Measurements from ENCODE around the gene HOXB5.

HOXB5 gene

GRCh38 chr17:48588074-48588415 lies 5.5 kb downstream of the HOXB5 start:
- FAIRE-seq: no peak

DNA sequence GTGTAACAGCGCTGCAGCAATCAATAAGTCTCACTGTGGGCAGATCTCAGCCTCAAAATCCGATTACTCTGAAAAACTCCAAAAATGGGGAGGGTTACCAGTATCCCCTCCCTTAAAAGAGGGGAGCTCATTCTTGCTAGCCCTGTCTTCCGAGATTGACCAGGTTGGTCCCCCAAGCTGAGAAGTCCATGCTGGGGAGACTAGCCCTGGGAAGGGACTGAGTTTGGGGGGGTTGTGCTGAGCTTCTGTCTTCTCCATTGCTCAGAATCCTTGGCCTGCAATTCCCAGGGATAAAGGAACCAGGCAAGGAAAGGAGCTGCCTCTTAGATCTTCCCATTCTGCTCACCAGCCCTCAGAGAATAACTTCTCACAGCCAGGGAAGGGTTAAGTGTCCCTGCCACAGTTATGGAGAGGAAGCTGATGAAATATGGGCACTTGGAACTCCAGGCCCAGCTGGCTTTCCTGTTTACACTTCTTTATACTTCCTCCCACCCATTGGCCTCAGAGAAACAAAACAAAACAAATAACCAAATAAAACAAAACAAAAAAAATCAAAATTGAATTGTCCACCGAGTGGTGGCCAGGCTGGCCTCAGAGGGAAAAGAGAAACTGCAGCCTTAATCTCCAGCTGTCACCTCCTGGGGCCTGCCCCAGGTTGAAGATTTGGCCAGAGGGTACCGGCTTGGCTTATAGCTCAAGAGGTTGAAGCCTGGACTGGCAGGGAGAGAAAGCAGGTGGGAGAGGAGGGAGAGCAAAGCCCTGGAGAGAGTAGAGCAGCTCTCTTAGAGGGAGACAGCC lies 6.1 kb downstream of the HOXB5 start:
- FAIRE-seq: peak; percentile 64

GRCh38 chr17:48586355-48587258 lies 7.0 kb downstream of the HOXB5 start:
- FAIRE-seq: no peak

DNA sequence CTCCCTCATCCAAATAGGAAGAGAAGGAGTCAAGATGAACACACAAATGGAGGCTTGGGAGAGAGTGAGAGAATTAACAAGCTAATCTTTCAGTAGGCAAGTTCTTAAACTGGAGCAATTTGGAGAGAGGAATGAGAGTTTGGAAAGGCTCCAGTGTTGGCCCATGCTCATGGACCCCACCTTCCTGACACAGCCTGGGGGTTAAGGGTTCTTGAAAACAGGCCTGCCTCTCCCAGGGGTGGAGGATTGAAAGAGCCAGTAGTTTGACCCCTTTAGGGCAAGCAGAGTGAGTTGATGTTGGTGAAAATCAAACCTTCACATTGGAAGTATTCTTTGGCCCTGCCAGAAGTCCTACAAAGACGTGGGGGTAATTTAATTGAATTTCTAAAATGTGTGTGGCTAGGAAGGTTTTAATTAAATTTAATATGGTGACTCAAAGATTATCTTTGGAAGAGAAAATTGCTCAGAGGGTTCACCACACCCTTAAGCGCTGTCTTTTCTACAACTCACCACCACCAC lies 9.3 kb downstream of the HOXB5 start:
- FAIRE-seq: no peak

- peak; percentile 46 for FAIRE-seq
Measured at GRCh38 chr17:48583708-48584222, 9.8 kb downstream of the HOXB5 start.

- no peak for FAIRE-seq
Measured at GRCh38 chr17:48582750-48583069, 10.9 kb downstream of the HOXB5 start.

GRCh38 chr17:48579760-48580554 lies 13.6 kb downstream of the HOXB5 start:
- peak; percentile 27 for FAIRE-seq

GRCh38 chr17:48579471-48579759 lies 14.2 kb downstream of the HOXB5 start:
- FAIRE-seq: peak; percentile 11

- no peak for FAIRE-seq
Measured at GRCh38 chr17:48578616-48579470, 14.7 kb downstream of the HOXB5 start.

DNA sequence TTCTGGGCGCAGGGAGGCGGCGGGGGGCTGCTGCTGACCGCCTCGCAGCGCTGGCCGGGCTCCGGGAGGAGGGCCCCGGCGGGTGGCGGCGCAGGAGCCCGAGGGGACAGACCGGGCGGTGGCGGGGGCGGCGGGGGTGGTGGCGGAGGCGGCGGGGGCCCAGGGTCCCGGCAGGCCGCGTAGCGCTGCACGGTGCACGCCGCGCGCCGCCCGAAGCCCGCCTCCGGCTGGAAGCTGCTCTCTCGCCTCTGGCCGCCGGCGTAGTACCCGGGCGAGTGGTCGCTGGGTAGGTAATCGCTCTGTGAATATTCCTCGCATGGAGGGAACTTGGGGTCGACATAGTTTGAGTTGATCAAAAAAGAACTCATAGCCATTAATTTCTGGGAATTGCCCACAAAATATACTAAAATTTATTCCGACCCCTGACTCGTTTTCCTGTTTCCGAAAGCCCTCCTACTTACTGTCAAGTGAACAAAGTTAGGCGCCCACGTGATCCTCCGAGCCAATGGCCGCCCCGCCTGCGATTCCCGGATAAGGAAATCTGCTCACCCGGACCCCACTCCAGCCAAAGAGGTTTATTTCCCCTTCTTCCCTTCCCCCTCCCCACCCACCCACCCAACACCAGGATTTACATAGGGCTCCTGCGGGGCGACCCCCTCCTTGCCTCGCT lies 15.5 kb downstream of the HOXB5 start, which contains the start of gene HOXB4:
HOXB4 (minus strand) TSS at position 405 of the 670 bp plus-strand sequence; CDS start at position 374, 31 bp downstream.
- FAIRE-seq: peak; percentile 74

DNA sequence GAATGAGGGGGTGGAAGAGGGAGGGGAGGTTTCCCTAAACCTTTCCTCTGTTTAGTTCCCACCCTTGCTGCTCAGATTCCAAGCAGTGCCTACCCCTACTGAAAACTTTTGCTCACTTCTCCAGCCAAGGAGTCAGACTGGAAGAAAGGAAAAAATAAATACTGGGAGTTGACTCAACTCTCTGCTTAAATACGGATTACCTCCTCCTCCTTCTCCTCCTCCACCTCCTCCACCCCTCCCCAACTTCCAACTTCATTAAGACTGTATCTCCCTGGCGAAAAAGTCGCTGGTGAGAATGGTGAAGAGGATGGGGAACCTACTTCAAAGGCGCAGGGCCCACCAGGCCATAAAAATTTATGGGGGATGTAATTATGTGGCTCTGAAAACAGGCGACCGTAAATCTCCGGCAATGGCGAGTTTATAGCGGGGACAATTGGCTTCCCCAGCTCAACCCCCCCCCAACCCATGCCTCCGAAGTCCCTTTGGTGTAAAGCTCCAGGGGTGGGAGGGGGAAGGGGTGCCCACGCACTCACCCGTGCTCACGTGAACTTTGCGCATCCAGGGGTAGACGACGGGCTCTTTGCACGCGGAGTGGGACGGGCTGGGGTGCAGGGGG lies 16.1 kb downstream of the HOXB5 start:
- FAIRE-seq: peak; percentile 78

GRCh38 chr17:48576479-48577309 lies 16.9 kb downstream of the HOXB5 start:
- FAIRE-seq: peak; percentile 3

DNA sequence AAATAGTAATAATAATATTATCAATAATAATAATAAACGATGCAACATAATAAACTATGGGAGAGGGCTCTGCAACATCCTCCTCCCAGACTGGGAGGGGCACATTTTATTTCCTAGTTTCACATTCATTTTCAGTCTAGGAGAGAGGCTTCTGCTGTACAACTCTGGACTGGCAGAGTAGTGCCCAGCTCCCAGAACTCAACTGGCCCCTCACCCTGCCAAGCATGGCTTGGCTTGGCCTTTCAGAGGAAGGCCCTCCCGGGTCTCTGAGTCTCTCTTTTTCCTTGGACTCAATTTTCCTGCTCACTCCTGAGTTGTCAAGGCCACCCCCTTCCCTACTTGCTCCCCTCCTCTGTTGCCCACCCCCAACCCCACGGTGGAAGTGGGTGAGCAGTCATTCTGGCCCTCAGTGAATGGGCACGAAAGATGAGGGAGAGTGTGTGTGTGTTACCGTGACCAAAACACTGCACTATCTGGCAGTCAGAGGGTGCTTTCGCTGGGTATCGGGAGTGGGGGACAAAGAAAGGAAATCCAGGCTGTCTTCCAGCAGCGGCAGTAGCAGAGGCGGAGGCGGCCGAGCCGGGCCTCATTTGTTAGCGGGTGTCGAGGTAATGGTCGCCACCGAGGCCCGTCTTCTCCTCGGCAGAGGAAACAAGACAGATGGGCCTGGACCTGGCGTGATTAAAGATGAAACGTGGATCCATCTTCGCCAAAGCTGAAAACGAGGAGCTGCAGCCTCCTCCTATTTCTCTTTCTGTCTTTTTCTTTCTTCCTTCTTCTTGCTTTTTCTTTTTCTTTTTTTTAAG lies 17.7 kb downstream of the HOXB5 start:
- peak; percentile 3 for FAIRE-seq

DNA sequence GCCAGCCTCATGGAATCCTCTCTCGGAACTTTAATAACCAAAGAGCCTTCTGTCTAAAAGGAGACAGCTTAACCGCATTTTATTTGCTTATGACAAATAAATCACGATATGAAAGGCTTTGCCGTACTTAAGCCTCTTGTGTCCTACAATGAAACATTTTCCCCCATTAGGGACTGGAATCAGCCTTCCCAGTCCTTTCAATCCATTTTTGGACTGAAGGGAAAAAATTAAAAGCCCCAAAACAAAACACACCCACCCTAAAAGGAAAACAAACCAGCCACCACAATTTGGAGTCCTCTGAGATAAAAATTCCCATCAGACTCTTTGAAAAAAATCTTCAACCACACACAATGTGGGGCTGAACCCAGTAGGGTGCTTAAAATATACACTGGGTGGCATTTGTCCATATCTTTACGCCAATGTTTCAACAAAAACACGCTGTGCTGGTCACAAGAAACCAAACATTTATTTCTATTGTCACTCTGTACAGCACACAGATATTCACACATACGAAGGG lies 18.5 kb downstream of the HOXB5 start:
- FAIRE-seq: no peak

DNA sequence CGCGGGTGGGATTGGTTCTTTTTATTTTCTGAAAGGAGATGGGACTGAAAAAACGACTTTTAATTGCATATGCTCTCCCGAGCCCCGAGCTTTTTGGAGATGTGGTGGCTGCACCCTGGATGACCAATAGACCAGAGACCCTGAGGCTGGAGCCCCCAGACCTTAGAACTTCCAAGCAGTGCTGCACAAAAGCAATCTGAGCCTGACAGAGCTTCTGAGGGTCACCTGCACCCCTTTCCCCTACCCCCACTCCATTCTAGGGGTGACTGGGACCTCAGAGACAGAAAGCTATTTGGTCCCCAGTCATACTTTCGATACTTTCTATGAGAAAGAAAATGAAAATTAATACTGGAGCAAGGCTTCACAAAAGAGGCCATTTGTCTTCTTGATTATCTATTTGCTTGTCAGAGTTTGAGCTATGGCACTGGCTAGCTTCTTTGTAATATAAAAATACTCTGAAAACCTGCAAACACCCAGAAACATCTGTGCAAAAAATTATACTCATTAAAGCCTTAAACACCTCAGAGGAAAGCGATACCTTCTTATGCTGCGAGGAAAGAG lies 19.0 kb downstream of the HOXB5 start:
- FAIRE-seq: no peak

DNA sequence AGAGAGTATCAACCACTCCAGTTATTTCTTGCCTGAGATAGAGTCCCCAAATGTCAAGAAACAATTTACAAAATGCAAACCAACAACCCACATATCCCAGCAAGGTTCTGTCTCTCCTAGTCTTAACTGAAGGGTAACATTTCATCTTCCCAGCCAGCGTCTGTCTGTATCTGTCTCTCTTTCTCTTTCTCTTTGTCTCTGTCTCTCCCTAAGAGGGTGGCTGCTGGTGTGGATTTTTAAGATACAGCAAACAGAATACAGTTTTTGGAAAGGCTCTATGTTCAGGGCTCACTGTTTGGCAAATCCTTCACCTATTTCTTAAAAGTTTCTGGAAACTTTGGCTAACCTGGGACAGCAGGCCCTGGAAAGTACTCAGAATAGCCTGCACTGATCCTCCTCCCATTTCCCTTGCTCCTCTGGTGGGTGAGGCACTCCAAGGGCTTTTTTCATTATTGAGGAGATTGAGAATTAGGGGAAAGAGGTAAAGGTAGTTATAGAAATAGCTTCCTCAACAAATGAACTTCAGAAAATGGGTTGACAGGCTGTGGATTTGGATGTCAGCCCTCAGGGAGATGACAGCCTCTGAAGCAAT lies 21.7 kb downstream of the HOXB5 start:
- peak; percentile 55 for FAIRE-seq

DNA sequence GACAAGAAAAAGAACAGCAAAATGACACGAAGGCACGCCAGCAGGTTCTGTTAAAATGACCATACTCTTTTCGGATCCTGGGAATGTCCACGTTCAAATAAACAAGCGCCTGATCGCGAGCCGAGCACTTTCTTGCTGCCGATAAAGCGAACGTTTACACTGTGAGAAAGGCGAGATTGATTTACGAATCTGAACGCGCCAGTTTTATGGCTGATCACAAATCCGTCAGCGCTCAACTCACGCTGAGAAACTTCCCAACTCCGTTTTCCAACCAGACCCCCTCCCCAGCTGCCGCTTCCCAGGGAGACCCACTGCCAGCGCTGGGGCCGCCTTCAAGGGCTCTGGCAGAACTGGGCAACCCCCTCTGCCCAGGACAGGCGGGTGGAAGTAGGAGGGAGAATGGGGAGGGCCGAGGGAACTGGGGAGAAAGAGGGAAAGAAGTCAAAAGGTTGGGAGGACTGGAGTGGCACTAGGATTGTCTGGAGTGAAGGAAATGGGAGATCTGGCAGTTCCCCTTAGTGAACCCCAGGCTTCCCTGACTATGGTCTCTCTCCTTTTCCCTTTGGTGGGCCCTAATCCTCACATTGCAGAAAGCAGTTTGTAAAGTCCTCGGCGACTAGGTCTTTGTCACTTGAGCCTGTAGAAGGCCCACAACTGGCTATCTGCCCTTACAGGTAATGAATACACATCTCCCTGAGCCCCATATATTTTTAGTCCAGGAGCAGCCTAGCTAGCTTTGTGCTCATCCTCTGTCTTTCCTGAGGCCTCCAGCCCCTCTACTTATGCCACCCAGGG lies 22.4 kb downstream of the HOXB5 start:
- FAIRE-seq: no peak
